ENCODE data around the gene PLVAP.

The PLVAP gene

DNA sequence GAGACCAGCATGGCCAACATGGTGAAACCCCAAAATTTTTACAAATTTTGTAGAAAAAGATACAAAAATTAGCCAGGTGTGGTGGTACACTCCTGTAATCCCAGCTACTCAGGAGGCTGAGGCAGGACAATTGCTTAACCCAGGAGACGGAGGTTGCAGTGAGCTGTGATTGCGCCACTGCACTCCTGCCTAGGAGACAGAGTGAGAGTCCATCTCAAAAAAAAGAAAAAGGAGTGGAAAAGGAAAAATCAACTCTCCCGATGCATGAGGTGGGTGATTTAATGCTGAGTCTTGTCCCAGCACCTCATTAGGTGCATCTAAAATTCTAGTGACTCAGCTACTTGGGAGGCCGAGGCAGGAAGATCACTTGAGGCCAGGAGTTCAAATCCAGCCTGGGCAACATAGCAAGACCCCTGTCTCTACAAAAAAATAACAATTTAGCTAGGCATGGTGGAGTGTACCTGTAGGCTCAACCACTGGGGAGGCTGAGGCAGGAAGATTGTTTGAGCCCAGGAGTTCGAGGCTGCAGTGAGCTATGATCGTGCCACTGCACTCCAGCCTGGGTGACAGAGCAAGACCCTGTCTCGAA is 20.0 kb downstream of the PLVAP start:
- DNase-seq, result no peak

DNA sequence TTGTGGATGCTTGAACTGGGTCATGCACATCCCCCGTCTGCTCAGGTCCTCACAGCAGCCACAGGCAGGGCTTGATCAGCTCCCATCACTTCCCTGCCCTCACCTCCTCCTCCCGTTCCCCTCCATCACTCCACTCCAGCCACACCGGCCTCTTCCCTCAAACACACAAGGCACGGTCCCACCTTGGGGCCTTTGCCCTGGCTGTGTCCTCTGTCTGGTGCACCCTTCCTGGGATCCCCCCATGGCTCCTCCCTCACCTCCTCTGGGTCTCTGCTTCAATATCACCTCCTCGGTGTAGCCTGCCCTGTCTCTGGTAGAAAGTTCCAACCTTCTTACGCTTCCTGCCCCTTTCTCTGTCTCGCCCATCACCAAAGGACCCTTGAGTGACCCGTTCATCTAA is 23.8 kb downstream of the PLVAP start:
- no peak for DNase-seq

DNA sequence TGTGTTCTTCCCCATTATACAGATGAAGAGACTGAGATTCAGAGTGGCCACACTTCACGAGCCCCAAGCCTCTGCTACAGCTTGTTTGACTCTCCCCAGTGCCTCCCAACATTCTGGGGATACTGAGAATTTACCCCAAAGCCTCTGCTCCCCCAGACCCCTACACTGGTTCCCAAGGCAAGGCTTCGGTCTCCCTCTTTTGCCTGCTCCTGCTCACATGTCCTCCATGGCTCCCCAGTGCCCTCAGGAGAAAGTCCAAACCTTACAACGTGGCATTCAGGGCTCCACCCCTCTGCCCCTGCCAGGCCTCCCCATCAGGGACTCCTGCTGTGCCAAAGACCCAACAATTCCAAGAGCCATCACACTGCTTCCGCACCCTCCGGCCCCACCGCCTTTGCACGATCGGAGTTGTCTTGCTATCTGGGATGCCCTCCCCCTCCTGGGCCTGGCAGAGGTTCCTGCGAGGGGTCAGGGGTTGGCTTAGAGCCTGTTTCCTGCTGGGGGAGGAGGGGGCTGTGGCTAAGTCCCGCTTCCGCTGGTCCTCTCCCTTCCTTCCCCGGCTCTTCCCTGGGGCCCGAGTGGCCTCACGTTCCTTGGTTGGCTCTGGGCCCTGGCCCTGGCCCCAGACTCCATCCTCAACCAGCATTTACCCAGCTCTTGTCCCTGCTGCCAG is 24.4 kb downstream of the PLVAP start:
- DNase-seq, result no peak

DNA sequence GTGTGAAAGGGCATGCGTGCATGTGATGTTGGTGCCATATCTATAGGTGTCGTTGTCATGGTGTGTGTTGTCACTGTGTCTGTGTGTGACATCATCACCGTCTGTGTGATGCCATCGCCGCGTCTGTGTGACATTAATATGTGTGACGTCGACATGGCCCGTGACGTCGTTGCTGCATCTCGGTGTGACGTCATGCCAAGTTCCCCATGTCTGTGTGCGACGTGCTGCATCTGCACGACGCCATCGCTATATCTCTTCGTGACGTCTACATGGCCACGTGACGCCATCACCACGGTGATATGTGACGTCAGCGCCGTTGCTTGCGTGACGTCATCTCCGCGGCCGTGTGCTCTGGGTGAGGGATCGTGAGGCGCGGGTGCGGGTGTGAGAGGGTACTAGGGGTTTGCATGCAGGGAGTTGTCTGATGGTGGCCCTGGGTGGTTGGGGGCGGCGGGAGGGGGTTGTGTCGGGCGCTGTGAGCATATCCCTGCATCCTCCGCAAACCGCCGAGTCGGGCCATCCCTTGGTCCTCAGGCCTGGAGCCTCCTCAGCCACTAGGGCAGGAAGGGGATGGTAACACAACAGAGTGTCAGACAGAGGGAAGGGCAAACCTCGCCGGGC is 25.2 kb downstream of the PLVAP start:
- DNase-seq, result no peak

DNA sequence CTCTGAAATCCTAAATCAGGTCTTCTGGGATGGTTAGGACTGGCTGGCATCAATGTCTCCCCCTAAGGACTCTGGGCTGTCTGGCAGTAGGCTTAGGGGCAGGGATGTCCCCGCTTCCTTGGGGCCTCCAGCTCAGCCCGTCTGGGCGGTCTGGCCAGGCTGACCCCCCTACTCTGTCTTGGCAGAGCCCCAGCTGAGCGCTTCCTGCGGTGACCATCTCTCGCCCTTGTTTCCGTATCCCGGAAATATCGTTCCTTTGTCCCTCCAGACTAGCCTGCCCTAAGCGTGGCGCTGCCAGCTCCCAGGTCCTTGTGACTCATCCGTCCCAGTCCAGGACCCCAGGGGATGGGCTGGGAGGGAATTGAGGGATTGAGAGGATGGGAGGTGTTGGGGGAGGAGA is 28.4 kb downstream of the PLVAP start:
- peak; percentile 53 for DNase-seq

DNA sequence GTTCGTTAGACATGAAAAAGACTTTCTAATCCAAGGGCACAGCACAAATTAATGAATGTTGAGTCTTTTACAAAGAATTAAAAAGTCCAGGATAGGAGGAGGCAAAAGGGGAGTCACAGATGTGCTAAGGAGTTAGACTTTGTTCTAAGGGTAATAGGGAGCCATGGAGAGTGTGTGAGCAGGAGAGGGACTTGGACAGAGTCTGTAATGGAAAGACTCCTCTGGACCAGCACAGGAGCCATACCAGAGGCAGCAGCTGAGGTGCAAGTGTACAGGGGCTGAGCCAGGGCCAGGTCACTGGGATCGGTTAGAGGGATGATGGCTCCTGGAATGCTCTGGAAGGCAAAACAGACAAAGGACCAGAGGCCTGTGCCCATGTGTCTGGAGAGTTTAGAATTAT is 29.3 kb downstream of the PLVAP start:
- DNase-seq, result no peak

DNA sequence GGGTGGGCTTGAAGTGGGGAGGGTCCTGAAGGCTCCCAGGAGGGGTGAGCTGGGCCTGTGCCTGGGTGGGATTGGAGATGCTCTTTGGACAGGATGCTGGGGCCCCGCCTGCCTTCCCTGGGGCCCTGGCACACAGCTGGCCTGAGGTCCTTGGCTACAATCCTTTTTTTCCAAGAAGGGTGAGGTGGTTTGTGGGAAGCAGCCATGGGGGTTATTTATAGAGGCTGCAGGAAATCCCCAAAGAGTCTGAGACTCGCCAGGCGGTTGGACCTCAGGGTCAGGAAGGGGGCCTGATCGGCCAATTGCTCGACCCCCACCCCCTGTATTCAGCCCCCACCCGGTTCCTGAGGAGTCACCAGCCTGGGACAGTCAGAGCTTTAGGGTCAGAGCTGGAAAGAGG is 29.8 kb downstream of the PLVAP start:
- DNase-seq, result no peak

DNA sequence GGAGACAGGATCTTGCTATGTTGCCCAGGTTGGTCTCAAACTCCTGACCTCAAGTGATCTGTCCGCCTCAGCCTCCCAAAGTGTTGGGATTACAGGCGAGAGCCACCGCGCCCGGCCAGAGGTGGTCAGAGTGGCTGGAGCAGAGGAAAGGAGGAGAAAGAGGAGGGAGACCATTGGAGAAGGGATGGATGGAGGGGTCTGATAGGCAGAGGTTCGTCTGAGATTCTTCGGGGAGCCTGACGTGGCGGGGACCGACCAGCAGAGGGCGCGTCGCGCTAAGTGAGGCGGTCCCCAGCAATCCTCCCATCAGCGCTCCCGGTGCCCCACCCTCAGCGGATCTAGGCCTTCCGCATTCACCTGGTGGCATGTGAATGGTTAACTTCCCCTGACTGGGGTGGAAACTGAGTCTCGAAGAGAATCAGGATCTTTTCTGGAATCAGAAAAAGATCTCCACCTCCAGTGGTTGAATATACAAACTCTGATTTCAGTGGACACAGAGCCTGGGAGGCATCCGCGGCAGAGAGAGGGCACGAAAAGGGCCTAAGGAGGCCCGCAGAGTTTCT is 31.0 kb downstream of the PLVAP start:
- DNase-seq, result peak; percentile 42

DNA sequence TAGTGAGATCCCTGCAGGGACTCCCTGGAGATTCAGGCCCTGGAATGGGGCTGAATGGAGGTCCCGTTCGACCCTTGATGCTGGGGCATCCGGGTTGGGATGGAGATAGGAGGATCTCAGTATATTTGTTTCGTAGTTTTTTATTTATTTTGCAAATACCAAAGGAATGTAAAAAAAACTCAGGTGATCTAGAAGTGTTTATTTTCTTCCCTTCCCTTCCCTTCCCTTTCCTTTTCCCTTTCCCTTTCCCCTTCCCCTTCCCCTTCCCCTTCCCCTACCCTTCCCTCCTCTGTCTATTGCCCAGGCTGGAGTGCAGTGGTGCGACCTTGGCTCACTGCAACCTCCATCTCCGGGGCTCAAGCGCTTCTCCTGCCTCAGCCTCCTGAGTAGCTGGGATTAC is 35.3 kb downstream of the PLVAP start:
- DNase-seq, result no peak

DNA sequence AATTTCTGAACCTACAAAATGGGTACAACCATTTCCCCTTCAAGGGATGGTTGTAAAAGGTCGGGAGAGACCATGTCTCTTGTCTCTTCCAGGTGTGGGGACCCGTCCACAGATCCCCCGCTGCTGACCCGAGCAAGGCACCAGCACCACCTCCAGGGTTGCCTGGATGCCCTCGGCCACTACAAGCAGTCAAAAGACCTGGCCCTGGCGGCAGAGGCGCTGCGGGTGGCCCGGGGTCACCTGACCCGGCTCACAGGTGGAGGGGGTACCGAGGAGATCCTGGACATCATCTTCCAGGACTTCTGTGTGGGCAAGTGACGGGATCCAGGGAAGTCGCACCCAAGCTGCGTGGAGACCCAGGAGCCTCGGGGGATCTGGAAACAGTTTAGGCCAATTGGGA is 35.8 kb downstream of the PLVAP start:
- DNase-seq, result no peak

DNA sequence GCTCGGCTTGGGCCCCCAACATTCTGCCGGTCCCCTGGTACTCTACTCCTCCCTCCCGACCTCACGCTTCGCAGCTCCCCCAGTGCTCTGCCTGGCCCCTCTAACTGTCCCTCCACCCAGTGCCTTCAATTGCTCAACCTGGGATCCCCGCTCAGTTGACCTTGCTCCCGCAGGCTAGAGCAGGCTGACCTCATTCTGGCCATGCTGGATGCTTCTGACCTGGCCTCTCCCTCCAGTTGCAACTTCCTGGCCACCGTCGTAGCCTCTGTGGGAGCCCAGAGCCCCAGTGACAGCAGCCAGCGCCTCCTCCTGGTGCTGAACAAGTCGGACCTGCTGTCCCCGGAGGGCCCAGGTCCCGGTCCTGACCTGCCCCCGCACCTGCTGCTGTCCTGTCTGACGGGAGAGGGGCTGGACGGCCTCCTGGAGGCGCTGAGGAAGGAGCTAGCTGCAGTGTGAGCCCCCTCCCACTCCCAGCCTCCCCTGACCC is 36.2 kb downstream of the PLVAP start:
- DNase-seq, result no peak

DNA sequence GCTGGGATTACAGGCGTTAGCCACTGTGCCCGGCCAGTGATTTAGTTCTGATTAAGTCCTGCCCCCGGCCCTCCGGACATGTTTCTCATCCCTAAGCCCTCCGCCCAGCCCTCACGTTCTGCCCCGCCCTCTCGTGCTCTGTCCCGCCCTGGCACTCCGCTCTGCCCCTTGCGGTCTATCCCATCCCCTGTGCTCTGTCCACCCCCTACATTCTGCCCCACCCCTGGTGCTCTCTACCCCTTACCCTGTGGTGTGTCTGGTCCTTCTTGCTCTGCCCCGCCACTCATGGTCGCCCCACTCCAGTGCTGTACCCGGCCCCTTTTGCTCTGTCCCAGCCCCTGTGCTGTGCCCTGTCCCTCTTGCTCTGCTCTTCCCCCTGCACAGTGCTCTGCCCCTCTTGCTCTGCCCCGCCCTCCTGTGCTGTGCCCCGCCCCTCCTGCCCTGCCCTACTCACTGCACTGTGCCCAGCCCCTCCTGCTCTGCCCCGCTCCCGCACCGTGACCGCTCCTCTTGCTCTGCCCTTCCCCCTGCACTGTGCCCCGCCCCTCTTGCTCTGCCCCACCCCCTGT is 36.8 kb downstream of the PLVAP start:
- DNase-seq, result no peak

DNA sequence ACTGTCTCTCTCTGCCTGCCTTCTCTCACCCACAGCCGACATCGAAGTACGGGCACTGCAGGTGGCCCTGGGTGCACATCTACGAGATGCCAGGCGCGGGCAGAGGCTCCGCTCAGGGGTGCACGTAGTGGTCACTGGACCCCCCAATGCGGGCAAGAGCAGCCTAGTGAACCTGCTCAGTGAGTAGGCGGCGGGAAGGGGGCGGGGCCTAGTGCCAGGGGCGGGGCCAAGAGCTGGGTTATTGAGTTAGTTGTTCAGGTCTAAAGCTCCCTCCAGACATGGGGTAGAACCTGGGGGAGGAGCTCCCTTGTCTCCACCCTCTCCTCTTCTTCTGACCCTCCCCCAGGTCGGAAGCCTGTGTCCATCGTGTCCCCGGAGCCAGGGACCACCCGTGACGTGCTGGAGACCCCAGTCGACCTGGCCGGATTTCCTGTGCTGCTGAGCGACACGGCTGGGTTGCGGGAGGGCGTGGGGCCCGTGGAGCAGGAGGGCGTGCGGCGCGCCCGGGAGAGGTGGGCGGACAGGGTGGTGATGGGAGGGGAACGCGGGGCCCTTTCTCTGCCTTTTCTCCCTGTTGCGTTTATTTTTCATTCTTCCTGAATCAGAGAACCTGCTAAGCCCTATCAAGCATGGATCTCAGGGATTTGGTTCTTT is 37.9 kb downstream of the PLVAP start:
- no peak for DNase-seq

DNA sequence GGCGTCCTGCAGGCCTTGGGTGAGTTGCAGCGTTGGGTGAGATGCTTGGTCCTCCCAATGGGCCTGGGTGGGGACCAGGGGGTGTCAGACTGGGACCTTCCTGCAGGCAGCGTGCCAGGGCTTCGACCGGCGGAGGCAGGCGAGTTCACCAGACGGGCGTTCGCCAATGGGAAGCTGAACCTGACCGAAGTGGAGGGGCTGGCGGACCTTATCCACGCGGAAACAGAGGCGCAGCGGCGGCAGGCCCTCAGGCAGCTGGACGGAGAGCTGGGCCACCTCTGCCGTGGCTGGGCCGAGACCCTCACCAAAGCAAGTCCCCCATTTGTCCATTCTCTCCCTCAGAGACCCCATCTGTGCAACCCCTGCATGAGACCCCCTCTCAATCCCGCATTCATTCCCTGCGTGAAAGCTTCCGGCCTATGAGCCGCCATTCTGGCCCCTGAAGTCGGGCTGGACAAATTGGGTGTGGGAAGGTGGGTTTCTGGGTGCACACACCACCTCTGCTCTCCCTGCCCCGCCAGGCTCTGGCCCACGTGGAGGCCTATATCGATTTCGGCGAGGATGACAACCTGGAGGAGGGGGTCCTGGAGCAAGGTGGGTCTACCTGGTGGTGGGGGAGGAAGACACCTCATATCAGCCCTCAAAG is 38.6 kb downstream of the PLVAP start:
- no peak for DNase-seq

DNA sequence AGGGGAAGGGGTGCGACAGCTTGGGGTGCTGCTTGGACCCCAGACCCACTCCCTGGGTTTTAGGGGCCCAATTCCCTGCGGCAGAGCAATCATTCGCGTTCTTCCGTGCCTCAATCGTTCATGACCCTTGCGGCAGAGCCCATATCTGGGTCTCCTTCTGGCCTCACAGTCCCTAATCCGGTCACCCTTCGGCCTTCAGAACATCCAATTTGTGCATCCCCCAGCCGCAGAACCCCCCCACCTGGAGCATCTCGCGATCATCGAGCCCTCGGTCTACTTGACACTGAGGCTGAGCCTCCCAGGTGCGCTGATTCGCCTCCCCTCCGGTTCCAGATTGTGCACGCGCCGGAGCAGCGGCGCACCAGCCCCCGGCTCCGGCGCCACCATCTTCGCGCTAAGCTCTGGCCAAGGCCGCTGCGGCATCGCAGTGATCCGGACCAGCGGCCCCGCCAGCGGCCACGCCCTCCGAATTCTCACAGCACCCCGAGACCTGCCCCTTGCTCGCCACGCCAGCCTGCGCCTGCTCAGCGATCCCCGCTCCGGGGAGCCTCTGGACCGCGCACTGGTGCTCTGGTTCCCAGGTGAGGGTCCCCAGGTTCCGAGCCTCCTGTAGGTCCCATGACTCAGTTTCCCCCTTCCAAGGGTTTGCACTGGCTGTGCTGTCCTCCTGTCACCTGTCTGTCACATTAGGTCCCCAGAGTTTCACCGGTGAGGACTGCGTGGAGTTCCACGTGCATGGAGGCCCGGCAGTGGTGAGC is 39.3 kb downstream of the PLVAP start:
- no peak for DNase-seq

DNA sequence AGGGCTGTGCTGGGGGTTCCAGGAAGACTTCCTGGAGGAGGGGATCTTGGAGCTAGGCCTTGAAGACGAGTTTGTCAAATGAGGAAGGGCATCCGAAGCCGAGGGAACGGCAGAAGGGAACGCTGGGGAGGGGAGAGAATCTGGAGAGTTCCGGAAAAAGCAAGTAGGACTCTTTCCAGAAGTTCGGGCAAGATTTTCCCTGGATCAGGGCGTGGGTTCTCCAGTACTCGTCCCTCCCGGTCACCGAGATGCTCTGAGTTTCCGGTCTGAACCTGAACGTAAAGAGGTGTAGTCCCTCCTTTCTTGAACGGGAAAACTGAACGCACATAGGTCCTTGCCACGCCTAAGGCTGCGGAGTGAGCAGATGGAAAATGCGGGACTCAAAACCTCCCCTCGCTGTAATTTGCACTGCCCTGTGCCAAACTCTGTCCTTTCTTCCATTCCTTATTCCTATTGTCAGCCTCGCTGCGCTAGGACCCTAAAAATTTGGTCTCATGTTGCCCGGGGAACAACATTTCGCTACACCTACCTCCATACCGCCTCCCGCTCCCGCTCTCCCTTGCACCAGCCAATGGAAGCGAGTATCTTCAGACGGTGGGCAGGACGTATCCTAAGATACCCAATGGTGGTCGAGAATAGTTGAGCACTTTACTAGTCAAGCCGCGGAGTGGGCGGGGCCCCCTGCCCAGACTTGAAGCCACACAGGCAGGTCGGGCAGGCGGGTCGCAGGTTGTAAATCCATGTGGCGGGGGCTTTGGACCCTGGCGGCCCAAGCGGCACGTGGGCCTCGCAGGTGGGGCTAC is 40.1 kb downstream of the PLVAP start, which contains the start of gene GTPBP3:
TSS of gene GTPBP3 (plus strand) at position 682 of the 803 bp plus-strand sequence. CDS start at position 741, 59 bp downstream.
- DNase-seq, result peak; percentile 98

DNA sequence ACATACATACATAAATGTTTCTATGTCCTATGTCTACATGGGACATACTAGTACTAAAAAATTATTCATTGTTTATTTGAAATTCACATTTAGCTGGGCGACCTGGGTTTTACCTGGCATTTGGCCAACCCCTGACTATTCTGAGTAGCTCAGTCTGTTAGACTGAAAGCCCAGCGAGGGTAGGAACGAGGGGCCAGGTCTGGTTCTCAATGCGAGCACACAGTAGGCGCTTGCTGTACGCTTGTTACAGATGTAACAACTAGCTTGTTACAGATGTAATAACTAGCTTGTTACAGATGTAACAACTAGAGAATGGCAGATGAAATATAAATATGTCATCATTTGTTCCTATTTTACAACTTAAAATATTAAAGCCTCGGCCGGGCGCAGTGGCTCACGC is 41.6 kb downstream of the PLVAP start:
- no peak for DNase-seq

DNA sequence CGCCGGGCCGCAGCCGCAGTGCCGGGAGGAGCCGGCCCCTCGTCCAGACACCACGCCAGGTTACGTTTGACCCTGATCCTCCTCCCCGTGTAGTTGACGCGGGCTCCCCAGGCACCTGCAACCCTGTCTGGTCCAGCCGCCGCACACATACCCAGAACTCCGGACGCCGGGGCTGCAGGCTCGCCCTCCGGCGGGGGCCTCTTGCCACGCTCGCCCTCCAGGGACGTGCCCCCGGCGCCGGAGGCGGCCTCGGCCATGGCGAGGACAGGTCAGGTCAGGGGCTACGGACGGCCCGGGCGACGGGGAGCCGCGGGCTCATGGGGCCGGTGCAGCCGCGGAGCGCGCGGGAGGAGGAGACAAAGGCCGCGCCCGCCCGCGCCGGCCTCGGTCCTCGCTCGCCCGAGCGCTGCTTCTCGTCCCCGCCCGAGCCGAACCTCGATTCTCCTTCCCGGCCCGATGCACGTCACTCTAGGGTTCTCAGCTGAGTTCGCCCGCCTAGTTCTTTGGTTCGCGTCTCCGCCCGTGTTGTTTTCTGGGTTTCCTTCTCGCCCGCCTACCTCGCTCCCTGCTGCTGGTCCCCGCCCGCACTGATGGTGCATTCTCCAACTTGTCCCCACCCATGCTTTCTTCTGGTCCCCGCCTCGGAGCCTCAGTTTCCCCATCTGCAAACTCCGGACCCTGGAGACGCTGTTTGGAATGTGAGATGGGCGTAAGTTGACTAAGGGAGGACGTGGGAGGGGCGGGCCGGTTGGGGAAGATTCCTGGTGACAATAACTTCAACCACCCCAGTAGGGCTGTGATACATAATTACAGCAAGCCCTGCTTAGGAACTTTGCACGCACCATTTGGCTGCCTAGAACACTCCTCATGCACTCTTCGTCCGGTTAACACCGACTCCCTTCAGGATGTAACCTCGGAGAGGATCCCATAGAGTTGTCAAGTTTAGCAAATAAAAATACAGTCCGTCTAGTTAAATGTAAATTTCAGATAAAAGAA is 42.4 kb downstream of the PLVAP start, which contains the start of gene ANO8:
TSS of gene ANO8 (minus strand) at position 442 of the 996 bp plus-strand sequence. CDS start at position 257, 185 bp downstream.
- peak; percentile 92 for DNase-seq
